Activated CD8-positive, alpha-beta T cell treated with anti-CD3 and anti-CD28 coated beads for 36 hours (primary cell): ENCODE measurements around the gene SDS. TPM values are rescaled to one million over a fixed set of nuclear protein-coding genes. Genes with fewer than 3 reads are reported as not detected.

Experiments used
- ATAC-seq: fragments of 200-7000 bp; cut with Tn5 transposase; one replicate; pipeline ENCODE4 v1.10.0; 2021; ENCODE audit warnings: mild to moderate bottlenecking, moderate library complexity
- CTCF ChIA-PET: fragments of 350-600 bp; sonication (Branson Sonifier 250); formaldehyde crosslinking; loops from one replicate; lab custom pipeline; 2021; ENCODE audit warnings: antibody characterized with exemption; lab: Charles Lee
- POLR2A ChIA-PET: fragments of 350-600 bp; sonication (Branson Sonifier 250); formaldehyde crosslinking; loops from one replicate; lab custom pipeline; 2021; ENCODE audit warnings: antibody characterized with exemption; lab: Charles Lee
- DNase-seq: peaks from one replicate; pipeline ENCODE4 v3.0.0-alpha.2; 2020
- H3K27ac Mint-ChIP-seq: one replicate; pipeline ENCODE4 v1.8.0; 2021; ENCODE audit warnings: mild to moderate bottlenecking, mixed read lengths
- H3K27me3 Mint-ChIP-seq: one replicate; pipeline ENCODE4 v1.8.0; 2021; ENCODE audit warnings: mixed read lengths
- H3K36me3 Mint-ChIP-seq: one replicate; pipeline ENCODE4 v1.8.0; 2021; ENCODE audit warnings: low read depth, mixed read lengths
- H3K4me1 Mint-ChIP-seq: one replicate; pipeline ENCODE4 v1.8.0; 2021; ENCODE audit warnings: low read depth, mixed read lengths
- H3K4me3 Mint-ChIP-seq: one replicate; pipeline ENCODE4 v1.8.0; 2021; ENCODE audit warnings: mild to moderate bottlenecking, moderate library complexity, mixed read lengths
- H3K9me3 Mint-ChIP-seq: one replicate; pipeline ENCODE4 v1.8.0; 2021; ENCODE audit warnings: mixed read lengths
- intact Hi-C: fragments of 100-400 bp; cut with micrococcal nuclease; formaldehyde crosslinking; loops from one replicate; pipeline ENCODE4 v1.10.0; 2022
- total RNA-seq, 2 experiments: library from RNA; stranded (reverse); gene quantifications; one replicate each; pipeline ENCODE4 v1.2.3, GENCODE V29; 2021
- TF ChIP-seq, protein P1 (sequence below): fragments of 200-600 bp; IDR thresholded peaks from one replicate; pipeline ENCODE4 v1.8.0; 2022; ENCODE audit warnings: antibody characterized with exemption, mild to moderate bottlenecking

The SDS gene
- total RNA-seq, 2 experiments from 2014 or later, result not detected

DNA sequence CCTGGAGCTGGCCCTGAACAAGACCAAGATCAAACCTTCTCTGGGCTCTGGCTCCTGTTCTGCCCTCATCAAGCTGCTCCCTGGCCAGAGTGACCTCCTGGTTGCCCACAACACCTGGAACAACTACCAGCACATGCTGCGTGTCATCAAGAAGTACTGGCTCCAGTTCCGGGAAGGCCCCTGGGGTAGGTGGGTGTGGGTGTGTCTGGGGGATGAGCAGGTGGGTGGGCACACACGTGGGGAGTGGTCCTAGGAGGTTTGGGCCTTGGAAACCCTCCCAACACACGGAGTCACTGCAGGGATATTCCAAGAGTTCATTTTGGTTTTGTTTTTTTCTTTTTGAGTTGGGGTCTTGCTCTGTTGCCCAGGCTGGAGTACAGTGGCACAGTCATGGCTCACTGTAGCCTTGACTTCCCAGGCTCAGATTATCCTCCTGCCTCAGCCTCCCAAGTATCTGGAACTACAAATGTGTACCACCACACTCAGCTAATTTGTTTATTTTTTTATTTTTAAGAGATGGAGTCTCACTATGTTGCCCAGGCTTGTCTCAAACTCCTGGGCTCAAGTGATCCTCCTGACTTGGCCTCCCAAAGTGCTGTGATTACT lies 28.8 kb downstream of the SDS start:
- Mint-ChIP-seq H3K27me3 (no peaks in the 10 kb centered on the region), H3K27ac (no peak overlapping the region), H3K4me1 (no peaks in the 10 kb centered on the region), H3K4me3 (no peak overlapping the region), H3K9me3 (no peaks in the 10 kb centered on the region), H3K36me3 (peaks cover 18% of the 10 kb centered on the region)
- ChIA-PET CTCF (no interaction called here), POLR2A (no interaction called here)
- intact Hi-C loops, result no loop called here
- TF ChIP-seq, protein P1, sequence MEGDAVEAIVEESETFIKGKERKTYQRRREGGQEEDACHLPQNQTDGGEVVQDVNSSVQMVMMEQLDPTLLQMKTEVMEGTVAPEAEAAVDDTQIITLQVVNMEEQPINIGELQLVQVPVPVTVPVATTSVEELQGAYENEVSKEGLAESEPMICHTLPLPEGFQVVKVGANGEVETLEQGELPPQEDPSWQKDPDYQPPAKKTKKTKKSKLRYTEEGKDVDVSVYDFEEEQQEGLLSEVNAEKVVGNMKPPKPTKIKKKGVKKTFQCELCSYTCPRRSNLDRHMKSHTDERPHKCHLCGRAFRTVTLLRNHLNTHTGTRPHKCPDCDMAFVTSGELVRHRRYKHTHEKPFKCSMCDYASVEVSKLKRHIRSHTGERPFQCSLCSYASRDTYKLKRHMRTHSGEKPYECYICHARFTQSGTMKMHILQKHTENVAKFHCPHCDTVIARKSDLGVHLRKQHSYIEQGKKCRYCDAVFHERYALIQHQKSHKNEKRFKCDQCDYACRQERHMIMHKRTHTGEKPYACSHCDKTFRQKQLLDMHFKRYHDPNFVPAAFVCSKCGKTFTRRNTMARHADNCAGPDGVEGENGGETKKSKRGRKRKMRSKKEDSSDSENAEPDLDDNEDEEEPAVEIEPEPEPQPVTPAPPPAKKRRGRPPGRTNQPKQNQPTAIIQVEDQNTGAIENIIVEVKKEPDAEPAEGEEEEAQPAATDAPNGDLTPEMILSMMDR, result no peak
- no peak for ATAC-seq
- DNase-seq, result no peak

DNA sequence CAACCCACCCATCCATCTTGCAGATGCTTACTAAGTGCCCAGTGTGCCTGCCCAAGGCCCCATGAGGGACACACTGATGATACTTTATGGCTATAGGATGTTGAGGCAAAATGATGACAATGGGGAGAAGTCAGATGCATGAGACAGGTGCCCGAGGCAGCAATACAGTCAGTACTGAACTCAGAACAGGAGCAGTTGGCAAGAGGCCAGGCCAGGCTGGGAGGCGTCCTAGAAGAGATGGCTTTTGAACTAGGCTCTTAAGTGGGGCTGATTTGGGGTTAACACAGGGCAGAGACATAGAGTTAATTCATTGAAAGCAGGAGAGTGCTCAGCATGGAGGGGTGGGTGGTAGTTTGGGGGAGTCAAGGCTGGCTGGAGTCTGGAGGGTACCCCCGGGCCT lies 29.7 kb downstream of the SDS start:
- H3K4me1 Mint-ChIP-seq, result no peaks in the 10 kb centered on the region
- POLR2A ChIA-PET, result no interaction called here
- no peak overlapping the region for H3K27ac Mint-ChIP-seq
- peaks cover 18% of the 10 kb centered on the region for H3K36me3 Mint-ChIP-seq
- no peaks in the 10 kb centered on the region for H3K9me3 Mint-ChIP-seq
- intact Hi-C loops, result no loop called here
- no peaks in the 10 kb centered on the region for H3K27me3 Mint-ChIP-seq
- CTCF ChIA-PET, result no interaction called here
- ATAC-seq, result no peak
- TF ChIP-seq, protein P1, result no peak
- no peak for DNase-seq
- H3K4me3 Mint-ChIP-seq, result no peak overlapping the region

DNA sequence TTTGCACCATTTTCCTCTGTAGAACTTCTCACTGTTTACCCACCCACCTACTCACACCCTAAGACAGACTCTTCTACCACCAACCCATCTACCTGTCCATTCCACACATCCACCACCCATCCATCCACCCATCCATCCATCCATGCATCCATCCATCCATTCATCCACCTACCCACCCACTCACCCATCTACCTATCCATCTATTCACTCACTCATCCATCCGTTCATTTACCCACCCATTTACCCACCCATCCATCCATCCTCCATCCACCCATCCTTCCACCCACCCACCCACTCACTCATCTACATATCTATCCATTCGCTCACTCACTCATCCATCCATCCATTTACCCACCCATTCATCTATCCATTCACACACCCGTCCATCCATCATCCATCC lies 30.2 kb downstream of the SDS start:
- TF ChIP-seq, protein P1, result no peak
- no peak overlapping the region for H3K4me3 Mint-ChIP-seq
- no peaks in the 10 kb centered on the region for H3K9me3 Mint-ChIP-seq
- no peaks in the 10 kb centered on the region for H3K27me3 Mint-ChIP-seq
- no peak for DNase-seq
- H3K27ac Mint-ChIP-seq, result no peak overlapping the region
- POLR2A ChIA-PET, result no interaction called here
- CTCF ChIA-PET, result no interaction called here
- peaks cover 18% of the 10 kb centered on the region for H3K36me3 Mint-ChIP-seq
- no peaks in the 10 kb centered on the region for H3K4me1 Mint-ChIP-seq
- ATAC-seq, result no peak
- intact Hi-C loops, result no loop called here

DNA sequence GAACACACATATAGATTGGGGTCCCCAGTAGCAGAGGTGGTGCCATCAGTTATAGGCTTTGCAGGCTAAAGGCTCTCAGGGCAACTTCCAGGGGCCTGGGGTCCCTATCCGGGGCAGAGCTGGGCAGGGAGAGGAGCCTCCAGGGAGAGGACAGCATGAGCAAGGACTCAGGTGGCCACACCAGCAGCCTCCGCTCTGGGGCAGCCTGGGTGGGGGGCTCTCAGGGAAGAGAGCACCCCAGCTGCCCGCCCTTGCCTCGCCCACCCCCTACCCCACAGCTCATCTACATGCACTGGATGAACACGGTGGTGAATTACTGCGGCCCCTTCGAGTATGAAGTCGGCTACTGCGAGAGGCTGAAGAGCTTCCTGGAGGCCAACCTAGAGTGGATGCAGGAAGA lies 31.3 kb downstream of the SDS start:
- DNase-seq (no peak), ATAC-seq (no peak)
- H3K4me1 Mint-ChIP-seq, result no peaks in the 10 kb centered on the region
- no peaks in the 10 kb centered on the region for H3K27me3 Mint-ChIP-seq
- POLR2A ChIA-PET, result no interaction called here
- H3K4me3 Mint-ChIP-seq, result no peak overlapping the region
- peaks cover 16% of the 10 kb centered on the region for H3K36me3 Mint-ChIP-seq
- H3K27ac Mint-ChIP-seq, result no peak overlapping the region
- intact Hi-C loops, result no loop called here
- no peaks in the 10 kb centered on the region for H3K9me3 Mint-ChIP-seq
- CTCF ChIA-PET, result interaction anchor here (1.0 kb wide), 1 partner anchor 13 kb away, joined by 3 read pairs; no protein-coding TSS in a partner anchor
- TF ChIP-seq, protein P1, result no peak

DNA sequence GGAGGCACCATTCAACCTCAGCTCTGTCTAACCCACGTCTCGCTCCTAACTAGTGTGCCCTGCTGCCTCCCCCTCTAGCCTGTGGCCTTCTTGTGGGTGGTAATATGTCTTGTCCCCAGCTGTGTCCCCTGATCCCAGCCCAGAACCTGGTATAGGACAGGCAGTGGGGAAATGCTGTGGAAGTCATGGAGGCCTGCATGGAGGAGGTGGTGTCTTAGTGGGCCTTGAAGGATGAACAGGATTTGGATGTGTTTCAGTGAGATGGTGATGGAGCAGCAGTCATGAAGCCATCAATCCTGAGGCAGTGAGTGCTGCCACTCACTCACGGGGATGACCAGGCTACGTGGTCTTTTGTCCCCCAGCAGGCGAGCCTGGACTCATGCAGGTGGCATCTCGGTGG lies 31.9 kb downstream of the SDS start:
- Mint-ChIP-seq H3K4me3 (no peak overlapping the region), H3K27me3 (no peaks in the 10 kb centered on the region), H3K9me3 (no peaks in the 10 kb centered on the region), H3K36me3 (peaks cover 16% of the 10 kb centered on the region), H3K27ac (no peak overlapping the region), H3K4me1 (no peaks in the 10 kb centered on the region)
- TF ChIP-seq, protein P1, result no peak
- DNase-seq (no peak), ATAC-seq (no peak)
- intact Hi-C loops, result no loop called here
- CTCF ChIA-PET, result interaction anchor here (1.0 kb wide), 1 partner anchor 13 kb away, joined by 3 read pairs; no protein-coding TSS in a partner anchor
- POLR2A ChIA-PET, result no interaction called here
